Gastrocnemius medialis (tissue), 4 donors: Measurements from ENCODE around the gene CRTAC1.

Experiments used
- CTCF ChIP-seq, 5 experiments: fragments of 450-650 bp in 3 of 5; fragments of 200-600 bp in 2 of 5; sonication (generic) in 2 of 5; IDR thresholded peaks in 4 of 5; conservative IDR thresholded peaks in 1 of 5; 1 replicate in 4 of 5; 2 replicates in 1 of 5; pipeline ENCODE4 v1.5.1; 2016 to 2019; ENCODE audit warnings: antibody characterized with exemption in 5 of 5, mild to moderate bottlenecking in 3 of 5, moderate library complexity in 3 of 5
- POLR2A ChIP-seq, 2 donors: fragments of 450-650 bp; IDR thresholded peaks; one replicate each; pipeline ENCODE4 v1.6.1; 2017; ENCODE audit warnings: antibody characterized with exemption in 2 of 2, mild to moderate bottlenecking in 2 of 2, moderate library complexity in 2 of 2

- no peak for TF ChIP-seq CTCF (IDR thresholded peaks at IDR 0.05 in 4 of 5, conservative IDR thresholded peaks at IDR 0.05 in 1 of 5)
- no peak for TF ChIP-seq POLR2A (IDR thresholded peaks at IDR 0.05)
Measured at GRCh38 chr10:97999923-98000248, 30.5 kb downstream of the CRTAC1 start.
